Breast epithelium (tissue), 4 donors: ENCODE data around the gene MB21D2. TPM values are rescaled to one million over a fixed set of nuclear protein-coding genes. Genes with fewer than 3 reads are reported as not detected.

Experiments used
- DNase-seq, 2 donors: peaks; one replicate each; pipeline ENCODE4 v3.0.0-alpha.2; 2019; ENCODE audit warnings: low spot score in 2 of 2
- H3K27ac ChIP-seq, 2 donors: fragments of 200-600 bp; sonication (generic) in 1 of 2; one replicate each; pipeline ENCODE4 v1.5.1; 2016 to 2019; ENCODE audit warnings: mild to moderate bottlenecking in 1 of 2
- H3K27me3 ChIP-seq, 2 donors: fragments of 200-600 bp; sonication (generic) in 1 of 2; one replicate each; pipeline versions ENCODE4 v1.5.1 to v1.6.0; 2017 to 2019; ENCODE audit warnings: control low read depth in 1 of 2, mild to moderate bottlenecking in 1 of 2
- H3K36me3 ChIP-seq: fragments of 200-600 bp; one replicate; pipeline ENCODE4 v1.5.1; 2019
- H3K4me1 ChIP-seq, 2 donors: fragments of 200-600 bp; sonication (generic); one replicate each; pipeline ENCODE4 v1.5.1; 2016 to 2019; ENCODE audit warnings: control low read depth in 1 of 2
- H3K4me3 ChIP-seq, 3 donors: fragments of 200-600 bp; sonication (generic); 1 replicate in 2 of 3; 2 replicates in 1 of 3; pipeline ENCODE4 v1.5.1; 2016 to 2019; ENCODE audit warnings: mild to moderate bottlenecking in 3 of 3, moderate library complexity in 2 of 3
- H3K9me3 ChIP-seq, 2 donors: fragments of 200-600 bp; sonication (generic) in 1 of 2; one replicate each; pipeline ENCODE4 v1.5.1; 2016 to 2019; ENCODE audit warnings: control low read depth in 1 of 2
- POLR2A ChIP-seq: fragments of 450-650 bp; IDR thresholded peaks from one replicate; pipeline ENCODE4 v1.6.1; 2016; ENCODE audit warnings: antibody characterized with exemption, mild to moderate bottlenecking, moderate library complexity
- POLR2AphosphoS5 ChIP-seq, 3 donors: sonication (generic); formaldehyde crosslinking; IDR thresholded peaks; one replicate each; pipeline ENCODE4 v1.6.1; 2017; ENCODE audit warnings: antibody characterized with exemption in 3 of 3
- intact Hi-C: fragments of 100-400 bp; cut with DNase I; formaldehyde crosslinking; loops from one replicate; pipeline ENCODE4 v1.15.1; 2023; ENCODE audit warnings: low total_unique reads
- total RNA-seq, 3 donors: library from RNA; depleted of rRNA; stranded (reverse); fragments of >200 nt; gene quantifications; one replicate each; pipeline ENCODE4 v1.1.0, GENCODE V29; 2016
- TF ChIP-seq, protein P1 (sequence below), 3 donors: fragments of 450-650 bp; IDR thresholded peaks; one replicate each; pipeline ENCODE4 v1.5.1; 2016 to 2017; ENCODE audit warnings: antibody characterized with exemption in 3 of 3, mild to moderate bottlenecking in 3 of 3, moderate library complexity in 3 of 3

MB21D2 gene
- total RNA-seq, 3 donors from 2014 or later: 4.0 to 11.9 (median 6.2) TPM

DNA sequence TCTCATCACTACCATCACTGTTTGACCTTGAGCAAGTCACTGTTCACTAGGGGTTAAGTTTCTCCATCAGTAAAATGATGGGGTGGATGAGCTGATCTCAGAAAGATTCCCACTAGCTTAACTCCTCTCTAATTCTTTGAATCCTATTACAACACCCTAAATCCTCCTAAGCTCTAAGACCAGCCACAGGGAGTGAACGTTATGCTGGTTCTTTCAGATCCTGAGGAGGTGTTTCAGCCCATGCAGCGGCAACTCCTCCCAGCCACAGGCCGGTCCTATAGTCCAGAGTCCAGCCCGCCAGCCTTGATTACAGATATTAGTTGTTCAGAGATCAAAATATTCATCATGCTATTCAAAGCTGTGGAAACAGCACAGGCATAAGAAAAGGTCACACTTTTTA is 15.1 kb downstream of the MB21D2 start:
- no peak overlapping the region for H3K27ac ChIP-seq
- no peaks in the 10 kb centered on the region for H3K27me3 ChIP-seq
- no peaks in the 10 kb centered on the region for H3K9me3 ChIP-seq
- DNase-seq: no peak
- H3K4me1 ChIP-seq: no peaks in the 10 kb centered on the region
- no peak overlapping the region for H3K4me3 ChIP-seq
- TF ChIP-seq POLR2AphosphoS5 (IDR thresholded peaks at IDR 0.05) (no peak), POLR2A (no peak)
- TF ChIP-seq, protein P1, sequence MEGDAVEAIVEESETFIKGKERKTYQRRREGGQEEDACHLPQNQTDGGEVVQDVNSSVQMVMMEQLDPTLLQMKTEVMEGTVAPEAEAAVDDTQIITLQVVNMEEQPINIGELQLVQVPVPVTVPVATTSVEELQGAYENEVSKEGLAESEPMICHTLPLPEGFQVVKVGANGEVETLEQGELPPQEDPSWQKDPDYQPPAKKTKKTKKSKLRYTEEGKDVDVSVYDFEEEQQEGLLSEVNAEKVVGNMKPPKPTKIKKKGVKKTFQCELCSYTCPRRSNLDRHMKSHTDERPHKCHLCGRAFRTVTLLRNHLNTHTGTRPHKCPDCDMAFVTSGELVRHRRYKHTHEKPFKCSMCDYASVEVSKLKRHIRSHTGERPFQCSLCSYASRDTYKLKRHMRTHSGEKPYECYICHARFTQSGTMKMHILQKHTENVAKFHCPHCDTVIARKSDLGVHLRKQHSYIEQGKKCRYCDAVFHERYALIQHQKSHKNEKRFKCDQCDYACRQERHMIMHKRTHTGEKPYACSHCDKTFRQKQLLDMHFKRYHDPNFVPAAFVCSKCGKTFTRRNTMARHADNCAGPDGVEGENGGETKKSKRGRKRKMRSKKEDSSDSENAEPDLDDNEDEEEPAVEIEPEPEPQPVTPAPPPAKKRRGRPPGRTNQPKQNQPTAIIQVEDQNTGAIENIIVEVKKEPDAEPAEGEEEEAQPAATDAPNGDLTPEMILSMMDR (IDR thresholded peaks at IDR 0.05): no peak
- no peaks in the 10 kb centered on the region for H3K36me3 ChIP-seq
- intact Hi-C loops: no loop called here

DNA sequence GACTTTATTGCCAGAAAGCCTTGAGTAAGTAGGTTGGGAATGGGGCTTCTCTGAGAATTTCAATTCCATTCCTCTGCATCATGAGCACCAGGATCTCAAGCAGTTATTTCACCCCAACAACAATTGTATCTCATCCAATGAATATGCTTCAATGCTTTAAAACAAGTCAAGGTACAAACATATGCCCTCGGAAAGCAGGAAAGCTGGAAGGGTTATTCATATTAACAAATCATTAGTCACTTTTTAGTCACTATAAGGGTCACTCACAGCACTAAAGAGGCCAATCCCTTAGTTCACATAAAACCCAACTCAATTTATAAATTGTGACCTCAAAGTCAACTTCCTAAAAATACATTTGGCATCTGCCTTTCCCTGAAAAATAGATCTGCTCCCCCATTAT is 16.2 kb downstream of the MB21D2 start:
- TF ChIP-seq POLR2A: no peak
- no peak for TF ChIP-seq POLR2AphosphoS5 (IDR thresholded peaks at IDR 0.05)
- TF ChIP-seq, protein P1 (IDR thresholded peaks at IDR 0.05): no peak
- Histone ChIP-seq H3K9me3 (no peaks in the 10 kb centered on the region), H3K4me3 (no peak overlapping the region), H3K4me1 (no peaks in the 10 kb centered on the region), H3K27me3 (no peaks in the 10 kb centered on the region), H3K27ac (no peak overlapping the region), H3K36me3 (no peaks in the 10 kb centered on the region)
- DNase-seq: no peak
- intact Hi-C loops: no loop called here

DNA sequence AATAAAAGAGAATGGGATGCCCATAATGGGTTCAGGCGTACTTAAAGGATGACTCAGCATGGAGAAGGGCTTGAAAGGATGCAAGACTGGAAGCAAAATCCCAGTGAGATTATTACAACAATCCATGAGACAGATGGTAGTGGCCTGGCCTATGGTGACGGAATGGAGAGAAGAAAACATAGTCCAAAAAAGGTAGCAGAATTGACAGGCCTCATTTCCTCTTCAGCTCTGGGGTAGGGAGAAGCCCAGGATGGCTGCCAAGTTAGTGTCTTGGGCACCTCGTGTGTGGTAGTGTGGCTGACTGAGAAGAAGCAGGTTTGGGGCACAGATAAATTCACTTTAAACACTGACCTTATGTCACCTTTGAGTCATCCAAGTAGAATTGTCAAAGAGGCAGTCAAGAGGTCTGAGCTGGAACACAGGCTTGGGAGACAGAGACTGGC is 18.1 kb downstream of the MB21D2 start:
- intact Hi-C loops: no loop called here
- H3K4me1 ChIP-seq: no peaks in the 10 kb centered on the region
- no peaks in the 10 kb centered on the region for H3K27me3 ChIP-seq
- H3K4me3 ChIP-seq: no peak overlapping the region
- H3K9me3 ChIP-seq: no peaks in the 10 kb centered on the region
- H3K27ac ChIP-seq: no peak overlapping the region
- H3K36me3 ChIP-seq: no peaks in the 10 kb centered on the region
- TF ChIP-seq POLR2A (no peak), POLR2AphosphoS5 (IDR thresholded peaks at IDR 0.05) (no peak)
- TF ChIP-seq, protein P1 (IDR thresholded peaks at IDR 0.05): no peak
- no peak for DNase-seq

DNA sequence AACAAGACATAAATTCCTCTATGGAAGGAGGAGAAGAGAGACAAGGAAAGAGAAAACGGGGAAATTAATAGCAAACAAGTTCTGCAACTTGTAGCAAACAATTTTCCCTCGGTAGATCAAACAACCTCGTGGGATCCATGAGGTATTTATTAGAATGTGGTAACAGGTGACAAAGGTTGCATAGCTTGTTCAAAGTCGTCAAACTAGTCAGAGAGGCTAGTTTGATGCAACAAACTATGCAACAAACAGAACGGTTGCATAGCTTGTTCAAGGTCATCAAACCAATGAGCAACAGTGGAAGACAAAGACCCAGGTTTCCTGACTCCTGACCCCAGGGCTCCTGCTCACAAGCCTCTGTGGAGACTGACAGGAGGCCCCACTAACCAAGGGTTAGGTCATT is 20.7 kb downstream of the MB21D2 start:
- intact Hi-C loops: no loop called here
- H3K4me1 ChIP-seq: no peaks in the 10 kb centered on the region
- no peaks in the 10 kb centered on the region for H3K36me3 ChIP-seq
- TF ChIP-seq, protein P1 (IDR thresholded peaks at IDR 0.05): no peak
- TF ChIP-seq POLR2AphosphoS5 (IDR thresholded peaks at IDR 0.05) (no peak), POLR2A (no peak)
- no peak overlapping the region for H3K4me3 ChIP-seq
- H3K27me3 ChIP-seq: no peaks in the 10 kb centered on the region
- no peak for DNase-seq
- H3K9me3 ChIP-seq: no peaks in the 10 kb centered on the region
- peak overlapping the region in 1 of 2 donors; percentile 10 for H3K27ac ChIP-seq

DNA sequence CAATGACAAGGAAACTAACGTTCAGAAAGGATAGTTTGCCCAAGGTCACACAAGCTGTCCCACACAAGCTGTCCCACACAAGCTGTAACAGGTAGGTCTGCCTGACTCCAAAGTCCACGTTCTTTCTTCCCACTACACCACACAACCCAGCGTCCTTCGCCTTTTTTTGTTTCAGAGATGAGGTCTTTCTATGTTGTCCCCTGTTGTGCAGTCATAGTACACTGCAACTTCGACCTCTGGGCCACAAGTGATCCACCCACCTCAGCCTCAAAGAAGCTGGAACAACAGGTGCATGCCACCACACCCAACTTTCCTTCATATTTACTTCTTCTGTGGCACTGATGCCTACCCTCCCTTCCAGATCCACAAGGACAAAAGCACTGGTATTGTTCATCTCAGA is 21.4 kb downstream of the MB21D2 start:
- no peaks in the 10 kb centered on the region for H3K4me1 ChIP-seq
- no peak for DNase-seq
- H3K4me3 ChIP-seq: no peak overlapping the region
- no peaks in the 10 kb centered on the region for H3K27me3 ChIP-seq
- H3K9me3 ChIP-seq: no peaks in the 10 kb centered on the region
- no peaks in the 10 kb centered on the region for H3K36me3 ChIP-seq
- H3K27ac ChIP-seq: no peak overlapping the region
- intact Hi-C loops: no loop called here
- no peak for TF ChIP-seq POLR2A
- TF ChIP-seq, protein P1 (IDR thresholded peaks at IDR 0.05): no peak
- no peak for TF ChIP-seq POLR2AphosphoS5 (IDR thresholded peaks at IDR 0.05)
